SJSA1 (cell line): ENCODE results near the gene ARMC8. TPM values are rescaled to one million over a fixed set of nuclear protein-coding genes. Genes with fewer than 3 reads are reported as not detected.

Source experiments
- DNase-seq, 2 experiments: peaks; one replicate each; pipeline ENCODE4 v3.0.0-alpha.2; 2015 to 2020; ENCODE audit warnings: low spot score in 2 of 2, low read depth in 1 of 2
- H3K27ac ChIP-seq: fragments of 250-450 bp; sonication (Bioruptor Pico); 2 replicates; pipeline ENCODE4 v1.5.1; 2020; ENCODE audit warnings: mild to moderate bottlenecking, moderate library complexity
- H3K27me3 ChIP-seq: fragments of 250-450 bp; sonication (Bioruptor Pico); replicated peaks from 2 replicates; pipeline ENCODE4 v1.5.1; 2020; ENCODE audit warnings: mild to moderate bottlenecking, moderate library complexity
- H3K36me3 ChIP-seq: fragments of 250-450 bp; sonication (Bioruptor Pico); 2 replicates; pipeline ENCODE4 v1.5.1; 2020; ENCODE audit warnings: mild to moderate bottlenecking
- H3K4me1 ChIP-seq: fragments of 250-450 bp; sonication (Bioruptor Pico); replicated peaks from 2 replicates; pipeline ENCODE4 v1.6.1; 2021; ENCODE audit warnings: mild to moderate bottlenecking
- H3K4me3 ChIP-seq: fragments of 250-450 bp; sonication (Bioruptor Pico); 2 replicates; pipeline ENCODE4 v1.5.1; 2020; ENCODE audit warnings: mild to moderate bottlenecking
- H3K9me3 ChIP-seq: fragments of 250-450 bp; sonication (Bioruptor Pico); replicated peaks from 2 replicates; pipeline ENCODE4 v1.5.1; 2020; ENCODE audit warnings: mild to moderate bottlenecking
- total RNA-seq: library from RNA; depleted of rRNA; stranded (reverse); fragments of >200 nt; shearing (Covaris generic); gene quantifications from 2 replicates; pipeline ENCODE4 v1.2.3, GENCODE V29; 2014

Gene ARMC8
- total RNA-seq, 1 experiment from 2014 or later, result 42.9 TPM

DNA sequence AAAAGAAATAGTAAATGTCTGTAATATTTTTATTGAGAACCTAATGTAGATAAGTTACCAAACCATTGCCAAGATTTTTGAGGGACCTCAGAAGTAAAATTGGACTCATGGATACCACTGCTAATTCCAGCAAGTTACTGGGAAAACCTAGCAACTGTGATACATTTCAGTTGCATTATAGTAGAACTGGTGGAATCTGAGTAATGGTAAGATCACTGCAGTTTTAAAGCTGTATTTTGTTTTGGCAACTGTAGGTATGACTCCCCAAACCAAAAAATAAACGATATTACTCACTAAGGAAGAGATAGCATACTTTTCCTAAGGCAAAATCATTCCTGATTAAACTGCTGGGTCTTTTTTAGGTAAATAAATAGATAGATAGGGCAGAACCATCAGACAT, 54.0 kb downstream of the ARMC8 start:
- H3K4me3 ChIP-seq, result no peak overlapping the region
- no peaks in the 10 kb centered on the region for H3K27me3 ChIP-seq
- no peak for DNase-seq
- H3K27ac ChIP-seq, result no peak overlapping the region
- H3K4me1 ChIP-seq, result no peaks in the 10 kb centered on the region
- H3K36me3 ChIP-seq, result peaks cover 44% of the 10 kb centered on the region
- no peaks in the 10 kb centered on the region for H3K9me3 ChIP-seq

- no peak overlapping the region for H3K4me3 ChIP-seq
- no peaks in the 10 kb centered on the region for H3K27me3 ChIP-seq
- peaks cover 40% of the 10 kb centered on the region for H3K36me3 ChIP-seq
- no peaks in the 10 kb centered on the region for H3K9me3 ChIP-seq
- H3K27ac ChIP-seq, result no peak overlapping the region
- DNase-seq, result no peak
- no peaks in the 10 kb centered on the region for H3K4me1 ChIP-seq
Measured at GRCh38 chr3:138241676-138242075, 54.6 kb downstream of the ARMC8 start.

DNA sequence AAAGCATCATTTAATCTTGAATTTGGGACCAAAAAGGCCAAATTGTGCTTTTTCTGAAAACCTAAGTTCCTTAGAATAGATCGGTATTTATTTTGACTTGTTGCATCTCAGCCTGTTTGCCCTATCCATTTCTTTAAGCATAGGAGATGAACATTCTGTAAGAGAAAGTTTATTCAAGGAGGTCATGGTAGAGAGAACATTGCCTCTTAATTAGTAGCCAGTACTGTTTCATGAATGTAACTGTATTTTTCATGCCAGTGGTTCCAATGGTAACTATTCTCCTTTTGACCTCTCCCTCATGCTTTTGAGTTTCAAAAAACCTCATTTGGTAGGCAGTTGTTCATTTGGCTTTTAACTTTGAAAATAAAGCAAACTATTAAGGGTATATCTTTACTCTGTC, 55.4 kb downstream of the ARMC8 start:
- Histone ChIP-seq H3K36me3 (peaks cover 34% of the 10 kb centered on the region), H3K4me1 (no peaks in the 10 kb centered on the region), H3K27me3 (no peaks in the 10 kb centered on the region), H3K27ac (no peak overlapping the region), H3K4me3 (no peak overlapping the region), H3K9me3 (no peaks in the 10 kb centered on the region)
- no peak for DNase-seq

- no peak overlapping the region for H3K27ac ChIP-seq
- H3K36me3 ChIP-seq, result peaks cover 24% of the 10 kb centered on the region
- no peak overlapping the region for H3K4me3 ChIP-seq
- H3K27me3 ChIP-seq, result no peaks in the 10 kb centered on the region
- no peaks in the 10 kb centered on the region for H3K9me3 ChIP-seq
- no peaks in the 10 kb centered on the region for H3K4me1 ChIP-seq
- no peak for DNase-seq
Measured at GRCh38 chr3:138245026-138245425, 57.9 kb downstream of the ARMC8 start.

GRCh38 chr3:138249636-138250035, 62.5 kb downstream of the ARMC8 start:
- H3K27ac ChIP-seq, result no peak overlapping the region
- no peak for DNase-seq
- peaks cover 15% of the 10 kb centered on the region; the same call in 1 of the 2 replicates for H3K36me3 ChIP-seq
- H3K4me1 ChIP-seq, result peaks cover 2% of the 10 kb centered on the region; the same call in 1 of the 2 replicates
- H3K27me3 ChIP-seq, result no peaks in the 10 kb centered on the region
- H3K4me3 ChIP-seq, result no peak overlapping the region
- no peaks in the 10 kb centered on the region for H3K9me3 ChIP-seq

DNA sequence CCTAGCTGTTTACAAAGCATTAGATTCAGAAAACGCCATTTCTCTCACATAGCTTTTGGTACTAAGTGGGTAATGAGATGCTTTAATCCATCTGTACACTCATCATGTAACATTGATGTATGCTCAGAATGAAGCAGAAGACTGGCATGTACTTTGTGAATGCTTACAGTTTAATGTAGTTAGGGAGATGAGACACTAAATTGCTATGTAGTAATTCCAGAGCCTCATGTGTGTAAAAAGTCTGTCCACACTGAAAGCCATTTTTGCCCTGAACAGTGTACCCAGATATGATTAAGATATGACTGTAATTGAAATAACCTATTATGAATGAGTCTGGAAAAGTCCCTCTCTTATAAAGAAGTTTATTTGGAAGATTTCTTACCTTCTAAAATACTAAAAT, 66.5 kb downstream of the ARMC8 start:
- Histone ChIP-seq H3K27ac (no peak overlapping the region), H3K27me3 (no peaks in the 10 kb centered on the region), H3K4me1 (peaks cover 17% of the 10 kb centered on the region), H3K4me3 (no peak overlapping the region), H3K36me3 (0 out of 2 replicates have a peak, but pooled peaks cover 2% of the 10 kb centered on the region), H3K9me3 (no peaks in the 10 kb centered on the region)
- DNase-seq, result no peak

- H3K36me3 ChIP-seq, result no peaks in the 10 kb centered on the region
- no peak overlapping the region for H3K4me3 ChIP-seq
- H3K27ac ChIP-seq, result no peak overlapping the region
- H3K27me3 ChIP-seq, result no peaks in the 10 kb centered on the region
- DNase-seq, result no peak
- H3K9me3 ChIP-seq, result no peaks in the 10 kb centered on the region
- peaks cover 17% of the 10 kb centered on the region for H3K4me1 ChIP-seq
Measured at GRCh38 chr3:138254216-138254615, 67.1 kb downstream of the ARMC8 start.

DNA sequence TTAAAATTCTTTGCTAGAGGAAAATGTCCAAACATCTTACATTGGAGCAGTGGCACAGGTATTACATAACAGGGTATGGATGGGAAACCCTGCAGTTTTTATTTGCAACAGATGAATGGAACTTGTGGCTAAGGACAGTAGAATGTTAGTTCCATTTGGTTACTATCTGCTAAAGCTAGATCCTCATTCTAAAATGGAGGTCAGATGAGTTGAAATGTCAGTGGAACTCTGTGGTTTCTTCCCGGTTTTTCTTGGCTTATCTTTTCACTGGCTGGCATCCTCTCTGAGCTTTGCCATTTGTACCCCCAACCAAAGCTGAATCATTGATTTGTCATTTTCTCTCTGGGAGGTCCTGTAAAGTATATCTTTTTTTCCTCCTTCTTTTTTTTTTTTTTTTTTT, 68.9 kb downstream of the ARMC8 start:
- Histone ChIP-seq H3K36me3 (no peaks in the 10 kb centered on the region), H3K4me1 (peaks cover 17% of the 10 kb centered on the region), H3K4me3 (no peak overlapping the region), H3K9me3 (no peaks in the 10 kb centered on the region), H3K27me3 (no peaks in the 10 kb centered on the region), H3K27ac (peak overlapping the region; percentile 36; the same call in 1 of the 2 replicates)
- peak in 1 of 2 experiments; percentile 11 for DNase-seq

DNA sequence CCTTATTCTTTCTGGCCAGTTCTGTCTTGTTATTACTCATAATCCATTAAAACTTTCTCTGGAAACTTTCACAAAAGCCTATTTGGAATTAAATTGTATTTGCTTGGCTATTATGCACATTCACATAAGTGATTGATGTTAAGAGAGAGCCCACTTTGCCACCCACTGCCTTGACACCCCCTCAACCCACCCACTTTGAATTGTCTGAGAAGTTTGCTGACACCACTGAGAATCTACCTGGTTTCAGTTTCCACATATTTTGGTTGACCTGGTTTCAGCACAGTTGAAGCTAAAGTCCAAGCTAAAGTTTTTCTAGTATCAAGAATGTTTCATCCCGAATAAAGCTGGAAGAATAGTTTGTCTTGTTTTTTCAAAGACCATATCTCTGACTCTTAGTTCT, 70.9 kb downstream of the ARMC8 start:
- Histone ChIP-seq H3K4me1 (peaks cover 17% of the 10 kb centered on the region), H3K36me3 (no peaks in the 10 kb centered on the region), H3K4me3 (no peak overlapping the region), H3K27me3 (no peaks in the 10 kb centered on the region), H3K9me3 (no peaks in the 10 kb centered on the region), H3K27ac (no peak overlapping the region)
- no peak for DNase-seq

GRCh38 chr3:138259126-138259525, 72.0 kb downstream of the ARMC8 start:
- Histone ChIP-seq H3K27me3 (no peaks in the 10 kb centered on the region), H3K36me3 (no peaks in the 10 kb centered on the region), H3K9me3 (no peaks in the 10 kb centered on the region), H3K27ac (no peak overlapping the region), H3K4me1 (peaks cover 17% of the 10 kb centered on the region), H3K4me3 (no peak overlapping the region)
- no peak for DNase-seq

DNA sequence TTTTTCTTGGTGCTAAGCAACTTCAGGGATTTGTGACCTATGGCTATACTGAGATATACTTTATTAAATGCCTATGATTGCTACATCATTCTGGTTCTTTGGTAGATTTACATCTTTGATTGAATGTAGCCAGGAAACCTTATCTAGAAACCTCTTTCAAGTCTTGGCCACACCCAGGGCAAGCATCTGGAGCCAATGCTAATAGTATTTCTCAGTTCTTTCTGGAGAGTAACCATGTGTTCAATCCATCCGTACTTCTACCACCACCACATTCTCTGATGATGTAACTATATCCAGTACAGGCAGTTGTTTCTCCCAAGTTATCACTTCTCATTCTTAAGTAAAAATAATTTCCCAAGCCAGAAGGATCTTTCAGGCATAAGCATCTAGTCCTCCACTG, 73.5 kb downstream of the ARMC8 start:
- Histone ChIP-seq H3K4me3 (no peak overlapping the region), H3K4me1 (peaks cover 5% of the 10 kb centered on the region), H3K36me3 (no peaks in the 10 kb centered on the region), H3K27ac (no peak overlapping the region), H3K9me3 (no peaks in the 10 kb centered on the region), H3K27me3 (no peaks in the 10 kb centered on the region)
- DNase-seq, result no peak

GRCh38 chr3:138263104-138263503, 76.0 kb downstream of the ARMC8 start:
- Histone ChIP-seq H3K36me3 (0 out of 2 replicates have a peak, but pooled peaks cover 4% of the 10 kb centered on the region), H3K9me3 (no peaks in the 10 kb centered on the region), H3K4me3 (no peak overlapping the region), H3K27me3 (no peaks in the 10 kb centered on the region), H3K27ac (no peak overlapping the region), H3K4me1 (no peaks in the 10 kb centered on the region)
- no peak for DNase-seq

DNA sequence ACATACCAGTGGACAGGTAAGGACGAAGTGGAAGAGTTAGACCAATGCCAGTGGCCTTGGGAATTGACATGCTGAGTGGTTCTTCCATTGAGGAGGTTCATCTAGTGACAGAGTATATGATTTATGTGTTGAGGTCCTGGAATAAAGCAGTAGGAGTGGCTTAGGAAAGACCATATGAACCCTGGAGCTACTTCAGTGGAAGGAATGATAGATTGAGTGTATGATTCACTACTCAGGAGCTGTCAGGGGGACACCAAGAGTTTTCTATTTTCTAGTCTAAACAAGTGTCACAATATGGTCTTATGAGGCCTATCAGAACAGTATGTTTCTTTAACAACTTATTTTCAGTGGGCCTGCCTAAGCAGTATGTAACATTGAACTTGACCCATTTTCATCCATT, 78.6 kb downstream of the ARMC8 start:
- Histone ChIP-seq H3K4me3 (no peak overlapping the region), H3K27me3 (no peaks in the 10 kb centered on the region), H3K36me3 (0 out of 2 replicates have a peak, but pooled peaks cover 4% of the 10 kb centered on the region), H3K4me1 (no peaks in the 10 kb centered on the region), H3K9me3 (no peaks in the 10 kb centered on the region), H3K27ac (no peak overlapping the region)
- DNase-seq, result no peak

- DNase-seq, result no peak
Measured at GRCh38 chr3:138267083-138267482, 80.0 kb downstream of the ARMC8 start.

DNA sequence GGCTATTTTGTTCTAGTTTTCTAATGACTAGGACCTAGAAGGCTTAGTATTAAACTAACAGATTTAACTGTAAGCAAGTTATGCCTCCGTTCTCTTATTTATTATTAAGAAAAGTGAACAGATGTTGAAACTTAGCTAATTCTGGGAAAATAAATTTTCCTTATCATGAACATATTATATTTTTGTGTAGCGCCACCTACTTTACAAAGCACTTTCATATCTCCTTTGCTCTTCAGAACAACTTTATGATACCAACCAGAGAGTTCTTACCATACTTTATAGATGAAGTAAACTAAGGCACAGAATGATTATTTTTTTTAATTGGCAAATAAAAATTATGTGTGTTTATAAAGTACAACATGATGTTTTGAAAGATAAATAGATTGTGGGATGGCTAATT, 83.1 kb downstream of the ARMC8 start:
- no peaks in the 10 kb centered on the region for H3K9me3 ChIP-seq
- no peak overlapping the region for H3K27ac ChIP-seq
- H3K27me3 ChIP-seq, result no peaks in the 10 kb centered on the region
- H3K4me3 ChIP-seq, result no peak overlapping the region
- H3K4me1 ChIP-seq, result no peaks in the 10 kb centered on the region
- no peak for DNase-seq
- H3K36me3 ChIP-seq, result peaks cover 24% of the 10 kb centered on the region

More at GRCh38 chr3:138267083-138267482, 80.0 kb downstream of the ARMC8 start:
- no peak overlapping the region for H3K4me3 ChIP-seq
- H3K9me3 ChIP-seq, result no peaks in the 10 kb centered on the region
- H3K27ac ChIP-seq, result no peak overlapping the region
- H3K36me3 ChIP-seq, result peaks cover 7% of the 10 kb centered on the region; the same call in 1 of the 2 replicates
- no peaks in the 10 kb centered on the region for H3K27me3 ChIP-seq
- no peaks in the 10 kb centered on the region for H3K4me1 ChIP-seq
